ENCODE measurements around the gene SLC35A4. TPM values are rescaled to one million over a fixed set of nuclear protein-coding genes. Genes with fewer than 3 reads are reported as not detected.

SLC35A4 gene
- polyA plus RNA-seq, 1 donor (not counting 4 experiments of a cell fraction or from before 2014, with no cell fraction given): 63.1 TPM

DNA sequence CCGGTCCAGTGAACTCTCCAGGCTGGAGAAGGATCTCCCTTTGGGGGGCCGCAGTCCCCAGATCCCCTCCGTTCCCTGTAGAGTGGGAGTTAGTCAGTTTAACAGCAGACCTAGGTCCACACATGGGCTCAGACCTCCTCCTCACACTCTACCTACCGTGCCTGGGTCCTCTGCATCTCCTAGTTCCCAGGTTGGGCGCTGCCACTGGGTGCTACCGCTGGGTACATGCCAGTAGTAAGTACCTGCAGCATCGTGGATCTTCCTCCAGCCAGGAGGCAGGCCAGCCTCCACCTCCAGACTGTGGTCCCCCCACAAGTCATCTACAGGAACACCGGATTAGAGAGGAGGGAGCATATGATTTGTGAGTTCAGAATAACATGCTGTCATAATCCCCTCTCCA lies 1.0 kb upstream of the SLC35A4 start:
- dilution Hi-C loops (cut with MboI; ENCODE audit: extremely low pct_ligation_motif_present, low sequenced_read_pairs): no loop called here
- H3K4me3 ChIP-seq (ENCODE audit: control insufficient read depth in 2 of 3, extremely low read depth in 1 of 3, insufficient read depth in 2 of 3, low read depth in 1 of 3, low read length in 3 of 3): peak overlapping the region; percentile 73 to 95 (median 87)
- H3K9me1 ChIP-seq (ENCODE audit: control insufficient read depth, extremely low read depth, insufficient read depth, low read length): no peaks in the 10 kb centered on the region
- DNase-seq (ENCODE audit: low read depth, low spot score) (no peak), FAIRE-seq (peak; percentile 17)
- H3K36me3 ChIP-seq (ENCODE audit: control insufficient read depth in 2 of 2, extremely low read depth in 1 of 2, insufficient read depth in 2 of 2, low read length in 2 of 2): peaks cover 16 to 23% of the 10 kb centered on the region in 2 experiments
- H3K79me2 ChIP-seq (ENCODE audit: control insufficient read depth, insufficient read depth, low read length): peaks cover 26% of the 10 kb centered on the region
- H3K27me3 ChIP-seq (ENCODE audit: control insufficient read depth, extremely low read depth, insufficient read depth, low read length): no peaks in the 10 kb centered on the region
- TF ChIP-seq EZH2 (IDR thresholded peaks at IDR 0.05; ENCODE audit: low read length): no peak
- TF ChIP-seq, protein P1, sequence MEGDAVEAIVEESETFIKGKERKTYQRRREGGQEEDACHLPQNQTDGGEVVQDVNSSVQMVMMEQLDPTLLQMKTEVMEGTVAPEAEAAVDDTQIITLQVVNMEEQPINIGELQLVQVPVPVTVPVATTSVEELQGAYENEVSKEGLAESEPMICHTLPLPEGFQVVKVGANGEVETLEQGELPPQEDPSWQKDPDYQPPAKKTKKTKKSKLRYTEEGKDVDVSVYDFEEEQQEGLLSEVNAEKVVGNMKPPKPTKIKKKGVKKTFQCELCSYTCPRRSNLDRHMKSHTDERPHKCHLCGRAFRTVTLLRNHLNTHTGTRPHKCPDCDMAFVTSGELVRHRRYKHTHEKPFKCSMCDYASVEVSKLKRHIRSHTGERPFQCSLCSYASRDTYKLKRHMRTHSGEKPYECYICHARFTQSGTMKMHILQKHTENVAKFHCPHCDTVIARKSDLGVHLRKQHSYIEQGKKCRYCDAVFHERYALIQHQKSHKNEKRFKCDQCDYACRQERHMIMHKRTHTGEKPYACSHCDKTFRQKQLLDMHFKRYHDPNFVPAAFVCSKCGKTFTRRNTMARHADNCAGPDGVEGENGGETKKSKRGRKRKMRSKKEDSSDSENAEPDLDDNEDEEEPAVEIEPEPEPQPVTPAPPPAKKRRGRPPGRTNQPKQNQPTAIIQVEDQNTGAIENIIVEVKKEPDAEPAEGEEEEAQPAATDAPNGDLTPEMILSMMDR (optimal IDR thresholded peaks at IDR 0.05 in 1 of 3, IDR thresholded peaks at IDR 0.05 in 1 of 3, conservative IDR thresholded peaks at IDR 0.05 in 1 of 3; ENCODE audit: extremely low read depth in 1 of 3, insufficient read depth in 2 of 3, low read length in 3 of 3): no peak
- no peaks in the 10 kb centered on the region for H3K9me3 ChIP-seq (ENCODE audit: control insufficient read depth, low read depth, low read length)
- peak overlapping the region; percentile 93 for H3K27ac ChIP-seq (ENCODE audit: control insufficient read depth, insufficient read depth, low read length)
- peak overlapping the region; percentile 93 for H3K4me2 ChIP-seq (ENCODE audit: control insufficient read depth, extremely low read depth, insufficient read depth, low read depth, low read length)
- peak overlapping the region; percentile 81 for H2AFZ ChIP-seq (ENCODE audit: control insufficient read depth, low read length)
- peaks cover 23% of the 10 kb centered on the region for H3K4me1 ChIP-seq (ENCODE audit: control insufficient read depth, extremely low read depth, insufficient read depth, low read length)
- peak overlapping the region; percentile 93 for H3K9ac ChIP-seq (ENCODE audit: control insufficient read depth, extremely low read depth, insufficient read depth, low read length)
- no peaks in the 10 kb centered on the region for H4K20me1 ChIP-seq (ENCODE audit: control insufficient read depth, extremely low read depth, insufficient read depth, low read length)

DNA sequence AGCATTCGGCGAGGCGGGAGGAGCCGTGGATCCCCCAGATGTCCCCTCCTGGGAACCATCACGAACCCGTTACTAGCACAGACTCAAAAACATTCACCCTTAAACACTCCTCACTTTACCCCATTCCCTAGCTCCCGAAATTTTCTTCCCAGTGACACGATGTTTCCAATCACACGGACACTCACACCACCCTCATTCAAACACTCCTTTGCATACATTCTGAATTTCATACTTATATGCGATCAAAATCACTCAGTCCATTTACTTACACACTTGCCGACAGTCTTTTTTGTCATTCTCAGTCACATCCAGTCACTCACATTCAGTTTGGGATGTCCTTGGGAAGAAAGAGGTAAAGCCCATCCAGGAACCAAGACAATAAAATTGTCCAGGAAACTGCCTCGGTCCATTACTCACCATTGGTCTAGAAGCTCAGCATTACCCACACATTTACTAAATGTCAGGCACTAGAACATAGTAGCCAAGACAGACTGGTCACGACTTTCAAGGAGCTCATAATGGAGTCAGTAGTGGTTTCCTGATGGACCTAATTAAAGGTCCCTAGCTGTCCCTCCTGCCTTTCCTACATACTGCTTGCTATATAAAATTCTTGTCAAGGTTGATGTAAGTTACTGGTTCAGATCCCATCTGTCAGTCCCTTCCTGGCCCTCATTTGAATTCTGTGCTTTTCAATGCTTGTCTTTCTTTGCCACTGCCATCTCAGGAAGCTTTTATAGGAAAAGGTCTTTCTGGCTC lies 574 bp downstream of the SLC35A4 start:
- H3K27ac ChIP-seq (ENCODE audit: control insufficient read depth, insufficient read depth, low read length): peak overlapping the region; percentile 93
- H3K9me1 ChIP-seq (ENCODE audit: control insufficient read depth, extremely low read depth, insufficient read depth, low read length): no peaks in the 10 kb centered on the region
- FAIRE-seq (no peak), DNase-seq (ENCODE audit: low read depth, low spot score) (no peak)
- TF ChIP-seq, protein P1 (optimal IDR thresholded peaks at IDR 0.05 in 1 of 3, IDR thresholded peaks at IDR 0.05 in 1 of 3, conservative IDR thresholded peaks at IDR 0.05 in 1 of 3; ENCODE audit: extremely low read depth in 1 of 3, insufficient read depth in 2 of 3, low read length in 3 of 3): no peak
- no peak for TF ChIP-seq EZH2 (IDR thresholded peaks at IDR 0.05; ENCODE audit: low read length)
- peak overlapping the region; percentile 73 to 95 (median 87) for H3K4me3 ChIP-seq (ENCODE audit: control insufficient read depth in 2 of 3, extremely low read depth in 1 of 3, insufficient read depth in 2 of 3, low read depth in 1 of 3, low read length in 3 of 3)
- peaks cover 23% of the 10 kb centered on the region for H3K4me1 ChIP-seq (ENCODE audit: control insufficient read depth, extremely low read depth, insufficient read depth, low read length)
- dilution Hi-C loops (cut with MboI; ENCODE audit: extremely low pct_ligation_motif_present, low sequenced_read_pairs): no loop called here
- H3K9ac ChIP-seq (ENCODE audit: control insufficient read depth, extremely low read depth, insufficient read depth, low read length): peak overlapping the region; percentile 93
- peaks cover 26% of the 10 kb centered on the region for H3K79me2 ChIP-seq (ENCODE audit: control insufficient read depth, insufficient read depth, low read length)
- H3K9me3 ChIP-seq (ENCODE audit: control insufficient read depth, low read depth, low read length): no peaks in the 10 kb centered on the region
- H2AFZ ChIP-seq (ENCODE audit: control insufficient read depth, low read length): peak overlapping the region; percentile 87
- no peaks in the 10 kb centered on the region for H3K27me3 ChIP-seq (ENCODE audit: control insufficient read depth, extremely low read depth, insufficient read depth, low read length)
- no peaks in the 10 kb centered on the region for H4K20me1 ChIP-seq (ENCODE audit: control insufficient read depth, extremely low read depth, insufficient read depth, low read length)
- H3K36me3 ChIP-seq (ENCODE audit: control insufficient read depth in 2 of 2, extremely low read depth in 1 of 2, insufficient read depth in 2 of 2, low read length in 2 of 2): peaks cover 16 to 23% of the 10 kb centered on the region in 2 experiments
- H3K4me2 ChIP-seq (ENCODE audit: control insufficient read depth, extremely low read depth, insufficient read depth, low read depth, low read length): peak overlapping the region; percentile 90
